WTC11 (cell line): ENCODE results near the gene BHLHE23. TPM values are rescaled to one million over a fixed set of nuclear protein-coding genes. Genes with fewer than 3 reads are reported as not detected.

Experiments used
- ATAC-seq: fragments of 200-7000 bp; cut with Tn5 transposase; 2 replicates; pipeline ENCODE4 v1.10.0; 2021; ENCODE audit warnings: mild to moderate bottlenecking, moderate library complexity
- CTCF ChIA-PET: fragments of 300-600 bp; sonication (Branson Sonifier 250); formaldehyde crosslinking; loops from one replicate; lab custom pipeline; 2021; ENCODE audit warnings: antibody characterized with exemption; lab: Charles Lee
- POLR2A ChIA-PET: fragments of 350-600 bp; sonication (Branson Sonifier 250); formaldehyde crosslinking; loops from one replicate; lab custom pipeline; 2021; ENCODE audit warnings: antibody characterized with exemption; lab: Charles Lee
- DNase-seq: peaks from one replicate; pipeline ENCODE4 v3.0.0; 2021; ENCODE audit warnings: low spot score
- H3K27ac Mint-ChIP-seq: 2 replicates; pipeline ENCODE4 v1.8.0; 2021; ENCODE audit warnings: mixed read lengths
- H3K27me3 Mint-ChIP-seq: 2 replicates; pipeline ENCODE4 v1.8.0; 2021; ENCODE audit warnings: low read depth, mild to moderate bottlenecking, moderate library complexity, mixed read lengths
- H3K36me3 Mint-ChIP-seq: 2 replicates; pipeline ENCODE4 v1.8.0; 2021; ENCODE audit warnings: mixed read lengths
- H3K4me1 Mint-ChIP-seq: 2 replicates; pipeline ENCODE4 v1.8.0; 2022; ENCODE audit warnings: mixed read lengths
- H3K4me3 Mint-ChIP-seq: 2 replicates; pipeline ENCODE4 v1.8.0; 2021; ENCODE audit warnings: mild to moderate bottlenecking, moderate library complexity, mixed read lengths
- H3K9me3 Mint-ChIP-seq: 2 replicates; pipeline ENCODE4 v1.8.0; 2021; ENCODE audit warnings: mixed read lengths
- ATF1 ChIP-seq: sonication (generic); formaldehyde crosslinking; IDR thresholded peaks from 2 replicates; pipeline ENCODE4 v1.8.1; 2023; ENCODE audit warnings: mild to moderate bottlenecking, moderate library complexity, missing genetic modification reagents
- CREB1 ChIP-seq: sonication (generic); formaldehyde crosslinking; IDR thresholded peaks from 2 replicates; pipeline ENCODE4 v1.8.0; 2023; ENCODE audit warnings: mild to moderate bottlenecking, missing genetic modification reagents
- E2F1 ChIP-seq: sonication (generic); formaldehyde crosslinking; IDR thresholded peaks from 2 replicates; pipeline ENCODE4 v1.8.0; 2022; ENCODE audit warnings: mild to moderate bottlenecking, missing genetic modification reagents
- GTF2I ChIP-seq: fragments of 250-450 bp; sonication (Bioruptor Pico); conservative IDR thresholded peaks from 2 replicates; pipeline ENCODE4 v1.4.0; 2021; ENCODE audit warnings: mild to moderate bottlenecking
- NFATC4 ChIP-seq: fragments of 250-450 bp; sonication (Bioruptor Pico); IDR thresholded peaks from 2 replicates; pipeline ENCODE4 v1.9.0; 2021; ENCODE audit warnings: mild to moderate bottlenecking
- NR3C1 ChIP-seq: sonication (generic); formaldehyde crosslinking; conservative IDR thresholded peaks from 2 replicates; pipeline ENCODE4 v1.8.1; 2023; ENCODE audit warnings: low read depth, mild to moderate bottlenecking, missing genetic modification reagents
- PRDM15 ChIP-seq: sonication (generic); formaldehyde crosslinking; IDR thresholded peaks from 2 replicates; pipeline ENCODE4 v1.8.0; 2022; ENCODE audit warnings: missing genetic modification reagents
- RORB ChIP-seq: fragments of 250-450 bp; sonication (Bioruptor Pico); IDR thresholded peaks from 2 replicates; pipeline ENCODE4 v1.9.0; 2021; ENCODE audit warnings: mild to moderate bottlenecking
- ZNF121 ChIP-seq: sonication (generic); formaldehyde crosslinking; IDR thresholded peaks from 2 replicates; pipeline ENCODE4 v1.8.0; 2023; ENCODE audit warnings: missing genetic modification reagents
- ZNF423 ChIP-seq: fragments of 250-450 bp; sonication (Bioruptor Pico); IDR thresholded peaks from 2 replicates; pipeline ENCODE4 v2.1.2; 2022; ENCODE audit warnings: mild to moderate bottlenecking, moderate library complexity
- total RNA-seq: library from RNA; stranded (reverse); gene quantifications from 3 replicates; pipeline ENCODE4 v1.2.3, GENCODE V29; 2021
- TF ChIP-seq, protein P1 (sequence below): sonication (generic); formaldehyde crosslinking; IDR thresholded peaks from 2 replicates; pipeline ENCODE4 v1.8.1; 2023; ENCODE audit warnings: mild to moderate bottlenecking, missing genetic modification reagents
- TF ChIP-seq, protein P2 (sequence below): sonication (generic); formaldehyde crosslinking; IDR thresholded peaks from 2 replicates; pipeline ENCODE4 v1.8.1; 2023; ENCODE audit warnings: mild to moderate bottlenecking, missing genetic modification reagents, moderate library complexity

The BHLHE23 gene
- total RNA-seq, 1 experiment from 2014 or later = 1.3 TPM

DNA sequence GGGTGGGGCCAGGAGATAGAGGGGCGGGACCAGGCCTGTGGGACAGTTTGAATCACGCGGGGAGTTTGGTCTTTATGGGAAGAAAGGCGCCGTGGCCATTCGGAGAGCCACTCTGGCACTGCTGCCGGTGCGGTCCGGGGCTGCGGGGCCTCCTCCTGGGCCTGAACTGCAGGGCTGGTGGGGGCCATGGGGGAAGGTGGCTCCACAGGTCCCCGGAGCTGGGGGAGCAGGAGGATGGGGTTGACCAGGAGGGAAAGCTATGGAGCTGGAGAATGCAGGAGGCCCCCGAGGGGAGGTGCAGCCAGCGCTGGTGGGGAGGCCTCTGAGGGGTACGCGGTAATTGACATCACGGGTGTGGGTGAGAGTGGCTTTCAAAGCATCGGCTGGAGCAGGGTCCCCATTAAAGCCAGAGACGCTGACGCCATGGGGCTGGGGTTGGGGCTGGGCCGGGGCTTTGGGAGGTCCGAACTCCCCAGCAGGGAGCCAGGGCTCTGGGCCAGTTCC is 1.8 kb upstream of the BHLHE23 start:
- Mint-ChIP-seq H3K4me1 (peaks cover 22% of the 10 kb centered on the region), H3K36me3 (peaks cover 8% of the 10 kb centered on the region), H3K4me3 (peak overlapping the region; percentile 54), H3K27me3 (peaks cover 81% of the 10 kb centered on the region), H3K27ac (no peak overlapping the region), H3K9me3 (peaks cover 13% of the 10 kb centered on the region)
- DNase-seq (no peak), ATAC-seq (peak; percentile 1; the same call in 1 of the 2 replicates)
- POLR2A ChIA-PET = interaction anchor here (0.9 to 1.2 kb wide), 2 partner anchors 18 to 19 kb away, joined by 3 read pairs; no protein-coding TSS in a partner anchor
- TF ChIP-seq CREB1 (CRISPR knock-in tag) (no peak), NFATC4 (CRISPR knock-in tag) (no peak), ZNF121 (CRISPR knock-in tag) (no peak), PRDM15 (CRISPR knock-in tag) (no peak)
- TF ChIP-seq, protein P1, sequence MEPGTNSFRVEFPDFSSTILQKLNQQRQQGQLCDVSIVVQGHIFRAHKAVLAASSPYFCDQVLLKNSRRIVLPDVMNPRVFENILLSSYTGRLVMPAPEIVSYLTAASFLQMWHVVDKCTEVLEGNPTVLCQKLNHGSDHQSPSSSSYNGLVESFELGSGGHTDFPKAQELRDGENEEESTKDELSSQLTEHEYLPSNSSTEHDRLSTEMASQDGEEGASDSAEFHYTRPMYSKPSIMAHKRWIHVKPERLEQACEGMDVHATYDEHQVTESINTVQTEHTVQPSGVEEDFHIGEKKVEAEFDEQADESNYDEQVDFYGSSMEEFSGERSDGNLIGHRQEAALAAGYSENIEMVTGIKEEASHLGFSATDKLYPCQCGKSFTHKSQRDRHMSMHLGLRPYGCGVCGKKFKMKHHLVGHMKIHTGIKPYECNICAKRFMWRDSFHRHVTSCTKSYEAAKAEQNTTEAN (CRISPR knock-in tag) = no peak
- CTCF ChIA-PET = interaction anchor here (0.6 to 1.9 kb wide), 27 partner anchors 9 to 190 kb away, joined by 3 to 21 read pairs (median 4); partner anchors contain the start of gene TCFL5

GRCh38 chr20:63007646-63008488 is 1.1 kb upstream of the BHLHE23 start:
- Mint-ChIP-seq H3K27ac (no peak overlapping the region), H3K4me3 (peak overlapping the region; percentile 54)

DNA sequence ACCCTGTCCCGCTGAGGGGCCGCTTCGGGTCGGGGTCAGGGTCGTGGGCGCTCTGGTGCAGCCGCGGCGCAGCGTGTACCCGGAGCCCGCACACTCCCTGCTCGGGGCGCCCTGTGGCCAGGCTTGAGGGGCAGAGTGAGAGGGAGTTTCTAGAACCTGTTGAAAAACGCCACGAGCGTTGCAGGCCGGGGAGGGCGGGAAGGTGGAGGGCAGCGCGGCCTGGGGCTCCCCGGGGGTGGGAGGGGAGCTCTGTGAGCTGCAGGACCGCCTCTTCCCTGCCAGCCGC is 539 bp upstream of the BHLHE23 start:
- peaks cover 33% of the 10 kb centered on the region for H3K4me1 Mint-ChIP-seq
- TF ChIP-seq ZNF423 (CRISPR knock-in tag) (no peak), NR3C1 (CRISPR knock-in tag) (0 out of 2 replicates have a peak, but pooled peaks have one; percentile 15)
- 0 out of 2 replicates have a peak overlapping the region, but pooled peaks have one; percentile 16 for H3K4me3 Mint-ChIP-seq
- no peaks in the 10 kb centered on the region for H3K36me3 Mint-ChIP-seq
- ATAC-seq (0 out of 2 replicates have a peak, but pooled peaks have one; percentile 1), DNase-seq (no peak)
- H3K27me3 Mint-ChIP-seq = peaks cover 81% of the 10 kb centered on the region
- no peak overlapping the region for H3K27ac Mint-ChIP-seq
- CTCF ChIA-PET = interaction anchor here (0.6 to 2.6 kb wide), 8 partner anchors 28 to 133 kb away, joined by 3 to 10 read pairs (median 4); no protein-coding TSS in a partner anchor
- H3K9me3 Mint-ChIP-seq = peaks cover under 1% of the 10 kb centered on the region; the same call in 1 of the 2 replicates
- POLR2A ChIA-PET = no interaction called here

More at GRCh38 chr20:63007646-63008488, 1.1 kb upstream of the BHLHE23 start:
- DNase-seq = no peak
- H3K27me3 Mint-ChIP-seq = peaks cover 81% of the 10 kb centered on the region
- TF ChIP-seq GTF2I (CRISPR knock-in tag) = no peak
- TF ChIP-seq RORB (CRISPR knock-in tag) = no peak
- TF ChIP-seq E2F1 (CRISPR knock-in tag) = no peak
- TF ChIP-seq, protein P2, sequence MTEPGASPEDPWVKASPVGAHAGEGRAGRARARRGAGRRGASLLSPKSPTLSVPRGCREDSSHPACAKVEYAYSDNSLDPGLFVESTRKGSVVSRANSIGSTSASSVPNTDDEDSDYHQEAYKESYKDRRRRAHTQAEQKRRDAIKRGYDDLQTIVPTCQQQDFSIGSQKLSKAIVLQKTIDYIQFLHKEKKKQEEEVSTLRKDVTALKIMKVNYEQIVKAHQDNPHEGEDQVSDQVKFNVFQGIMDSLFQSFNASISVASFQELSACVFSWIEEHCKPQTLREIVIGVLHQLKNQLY (CRISPR knock-in tag) = 0 out of 2 replicates have a peak, but pooled peaks have one; percentile 35
- no peak for TF ChIP-seq ATF1 (CRISPR knock-in tag)
- peak; percentile 2; the same call in 1 of the 2 replicates for ATAC-seq
- H3K36me3 Mint-ChIP-seq = peaks cover under 1% of the 10 kb centered on the region
- POLR2A ChIA-PET = no interaction called here
- H3K4me1 Mint-ChIP-seq = peaks cover 29% of the 10 kb centered on the region
- CTCF ChIA-PET = interaction anchor here (0.6 to 1.9 kb wide), 14 partner anchors 11 to 185 kb away, joined by 3 to 21 read pairs (median 4); no protein-coding TSS in a partner anchor
- H3K9me3 Mint-ChIP-seq = peaks cover 6% of the 10 kb centered on the region
